Right cardiac atrium (tissue), 5 donors: Measurements from ENCODE around the gene RPL23. TPM values are rescaled to one million over a fixed set of nuclear protein-coding genes. Genes with fewer than 3 reads are reported as not detected.

Experiments used
- ATAC-seq, 2 donors: fragments of 200-7000 bp; cut with Tn5 transposase; one replicate each; pipeline versions ENCODE4 v1.8.0 to v1.9.1; 2020; ENCODE audit warnings: moderate library complexity in 2 of 2, mild to moderate bottlenecking in 1 of 2
- DNase-seq, 3 donors: peaks; one replicate each; pipeline ENCODE4 v3.0.0-alpha.2; 2020
- H3K27ac ChIP-seq: one replicate; pipeline ENCODE4 v1.5.1; 2013; ENCODE audit warnings: mild to moderate bottlenecking, low read length, control low read depth, moderate library complexity
- H3K27me3 ChIP-seq: one replicate; pipeline ENCODE4 v1.6.1; 2013; ENCODE audit not compliant: control insufficient read depth, insufficient read depth
- H3K4me1 ChIP-seq: one replicate; pipeline ENCODE4 v1.6.1; 2013; ENCODE audit warnings: low read length; ENCODE audit not compliant: control insufficient read depth, insufficient read depth
- H3K4me3 ChIP-seq: one replicate; pipeline ENCODE4 v1.5.1; 2013; ENCODE audit warnings: low read length, control low read depth
- H3K9me3 ChIP-seq: one replicate; pipeline ENCODE4 v1.6.1; 2013; ENCODE audit warnings: low read length; ENCODE audit not compliant: control insufficient read depth
- WGBS: extraction: QIAGEN DNeasy Blood & Tissue Kit; methylation state at CpG from one replicate; pipeline ENCODE4 v1.1.7; 2013; 5-methylcytosine and 5-hydroxymethylcytosine counted together
- intact Hi-C, 4 donors: fragments of 100-400 bp; cut with DNase I; formaldehyde crosslinking; loops; one replicate each; pipeline versions ENCODE4 v1.11.0 to v1.14.0; 2022 to 2023
- polyA plus RNA-seq: library from polyadenylated mRNA; stranded (reverse); fragments of 200-250 nt; gene quantifications from one replicate; pipeline ENCODE4 v1.2.3, GENCODE V29; 2013
- total RNA-seq, 4 donors: library from RNA; stranded (reverse); fragmentation: NEBNext Ultra II Directional; extraction: Animal tissue kit (Norgen Biotek cat#: 25700); gene quantifications; one replicate each; pipeline ENCODE4 v1.2.1, GENCODE V29; 2021
- donor health status: healthy with polysubstance abuse.
- donor health status: DM: no; HTN: yes; CAD: no.
- donor health status: DM: no; HTN: no; CAD: no.
- donor health status: DM: no; HTN: yes; CAD: no; lungs with severe emphysema.
- donor health status: DM: yes; HTN: yes; CAD: no.

The RPL23 gene
- total and polyA plus RNA-seq, 5 donors: 830 to 1,847 (median 886) TPM

GRCh38 chr17:38872671-38873385 lies 19.3 kb upstream of the RPL23 start:
- DNase-seq: peak in 1 of 3 donors; percentile 41
- 52% methylated on average over 9 of the region's 9 CpGs for WGBS
- Histone ChIP-seq H3K4me3 (no peak overlapping the region), H3K4me1 (peaks cover 37% of the 10 kb centered on the region), H3K27me3 (no peaks in the 10 kb centered on the region), H3K9me3 (no peaks in the 10 kb centered on the region), H3K27ac (peak overlapping the region; percentile 20)
- intact Hi-C loops: loop anchor here in 1 of 4 donors (10.0 kb wide), 1 partner anchor 102 kb away; no protein-coding TSS in a partner anchor
- no peak for ATAC-seq

GRCh38 chr17:38872027-38872511 lies 18.5 kb upstream of the RPL23 start:
- WGBS: 26% methylated on average over 5 of the region's 5 CpGs
- intact Hi-C loops: loop anchor here in 1 of 4 donors (10.0 kb wide), 1 partner anchor 103 kb away; no protein-coding TSS in a partner anchor
- ATAC-seq: no peak
- DNase-seq: peak in 1 of 3 donors; percentile 40
- no peaks in the 10 kb centered on the region for H3K27me3 ChIP-seq
- peak overlapping the region; percentile 4 for H3K27ac ChIP-seq
- no peaks in the 10 kb centered on the region for H3K9me3 ChIP-seq
- H3K4me3 ChIP-seq: peak overlapping the region; percentile 83
- H3K4me1 ChIP-seq: peaks cover 34% of the 10 kb centered on the region

GRCh38 chr17:38871247-38872015 lies 17.9 kb upstream of the RPL23 start:
- ATAC-seq (peak in 1 of 2 donors; percentile 28), DNase-seq (peak; percentile 64 to 83 (median 67))
- Histone ChIP-seq H3K4me1 (peaks cover 31% of the 10 kb centered on the region), H3K9me3 (no peaks in the 10 kb centered on the region), H3K27ac (peak overlapping the region; percentile 53), H3K4me3 (peak overlapping the region; percentile 83), H3K27me3 (no peaks in the 10 kb centered on the region)
- intact Hi-C loops: loop anchor here in 1 of 4 donors (10.0 kb wide), 1 partner anchor 103 kb away; no protein-coding TSS in a partner anchor
- 19% methylated on average over 11 of the region's 11 CpGs for WGBS

- DNase-seq: peak; percentile 82 to 94 (median 91)
- H3K9me3 ChIP-seq: no peaks in the 10 kb centered on the region
- H3K27me3 ChIP-seq: no peaks in the 10 kb centered on the region
- peak overlapping the region; percentile 83 for H3K4me3 ChIP-seq
- peaks cover 29% of the 10 kb centered on the region for H3K4me1 ChIP-seq
- H3K27ac ChIP-seq: peak overlapping the region; percentile 87
- intact Hi-C loops: loop anchor here in 1 of 4 donors (10.0 kb wide), 1 partner anchor 104 kb away; no protein-coding TSS in a partner anchor
- ATAC-seq: peak; percentile 62 to 65
- WGBS: under 1% methylated on average over 53 of the region's 56 CpGs
Measured at GRCh38 chr17:38870259-38871165, 17.0 kb upstream of the RPL23 start.

- Histone ChIP-seq H3K4me1 (peaks cover 21% of the 10 kb centered on the region), H3K9me3 (no peaks in the 10 kb centered on the region), H3K27ac (peak within 1 kb of the TSS; percentile 94), H3K27me3 (no peaks in the 10 kb centered on the region), H3K4me3 (peak within 1 kb of the TSS; percentile 83)
- under 1% methylated on average over 73 of the region's 73 CpGs for WGBS
- DNase-seq: peak; percentile 89 to 96 (median 96)
- intact Hi-C loops: loop anchor here in 1 of 4 donors (10.0 kb wide), 1 partner anchor 105 kb away; no protein-coding TSS in a partner anchor
- peak; percentile 88 to 90 for ATAC-seq
Measured at GRCh38 chr17:38869526-38870258, 16.2 kb upstream of the RPL23 start, which contains the start of gene LASP1. LASP1 (plus strand) TSS chr17:38870058; CDS start chr17:38870190, 132 bp downstream.

- peak overlapping the region; percentile 83 for H3K4me3 ChIP-seq
- peak overlapping the region; percentile 94 for H3K27ac ChIP-seq
- WGBS: 1% methylated on average over 26 of the region's 26 CpGs
- peak; percentile 84 to 95 (median 94) for DNase-seq
- no peaks in the 10 kb centered on the region for H3K9me3 ChIP-seq
- no peaks in the 10 kb centered on the region for H3K27me3 ChIP-seq
- H3K4me1 ChIP-seq: peaks cover 14% of the 10 kb centered on the region
- ATAC-seq: peak; percentile 78 to 83
- intact Hi-C loops: no loop called here
Measured at GRCh38 chr17:38868817-38869525, 15.4 kb upstream of the RPL23 start.

GRCh38 chr17:38867968-38868816 lies 14.7 kb upstream of the RPL23 start:
- peak; percentile 76 to 85 (median 83) for DNase-seq

GRCh38 chr17:38867179-38867967 lies 13.9 kb upstream of the RPL23 start:
- H3K4me3 ChIP-seq: peak overlapping the region; percentile 83
- H3K9me3 ChIP-seq: no peaks in the 10 kb centered on the region
- no peak overlapping the region for H3K27ac ChIP-seq
- 29% methylated on average over 31 of the region's 31 CpGs for WGBS
- ATAC-seq: no peak
- no peaks in the 10 kb centered on the region for H3K27me3 ChIP-seq
- DNase-seq: peak; percentile 64 to 82 (median 66)
- H3K4me1 ChIP-seq: peaks cover 3% of the 10 kb centered on the region
- intact Hi-C loops: no loop called here

More at GRCh38 chr17:38867968-38868816, 14.7 kb upstream of the RPL23 start:
- peak overlapping the region; percentile 85 for H3K27ac ChIP-seq
- intact Hi-C loops: no loop called here
- peak in 1 of 2 donors; percentile 3 for ATAC-seq
- peak overlapping the region; percentile 83 for H3K4me3 ChIP-seq
- H3K4me1 ChIP-seq: peaks cover 8% of the 10 kb centered on the region
- 15% methylated on average over 25 of the region's 25 CpGs for WGBS
- H3K9me3 ChIP-seq: no peaks in the 10 kb centered on the region
- H3K27me3 ChIP-seq: no peaks in the 10 kb centered on the region
